ENCODE data around the gene LCN6.
"Not testable (repeated sequence)": the region's sequence is repeated elsewhere in the genome, so short reads cannot be mapped to it uniquely, and the experiment has no call there.

DNA sequence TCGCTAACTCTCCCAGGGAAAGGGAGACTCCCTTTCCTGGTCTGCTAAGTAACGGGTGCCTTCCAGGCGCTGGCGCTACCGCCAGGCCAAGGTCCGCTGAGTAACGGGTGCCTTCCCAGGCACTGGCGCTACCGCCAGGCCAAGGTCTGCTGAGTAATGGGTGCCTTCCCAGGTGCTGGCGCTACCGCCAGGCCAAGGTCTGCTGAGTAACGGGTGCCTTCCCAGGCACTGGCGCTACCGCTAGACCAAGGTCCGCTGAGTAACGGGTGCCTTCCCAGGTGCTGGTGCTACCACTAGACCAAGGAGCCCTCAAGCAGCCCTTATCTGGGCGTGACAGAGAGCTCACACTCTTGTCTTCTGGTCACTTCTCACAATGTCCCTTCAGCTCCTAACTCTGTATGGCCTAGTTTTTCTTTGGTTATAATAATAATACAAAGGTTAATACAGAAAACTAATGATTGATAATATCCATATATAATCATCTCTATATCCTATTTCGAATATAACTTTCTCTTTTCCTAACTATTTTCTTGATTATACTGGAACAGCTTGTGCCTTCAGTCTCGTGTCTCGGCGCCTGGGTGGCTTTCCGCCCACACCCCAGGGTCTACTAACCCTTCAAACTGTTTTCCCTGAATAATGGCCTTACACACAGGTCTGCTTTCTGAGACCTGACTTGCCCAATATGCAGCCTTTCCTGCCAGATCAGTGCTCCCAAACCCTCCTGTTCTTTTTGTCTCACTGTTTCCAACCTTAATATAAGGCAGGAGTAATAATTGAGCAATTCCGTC, 37.4 kb upstream of the LCN6 start:
- TF ChIP-seq TAF1 (IDR thresholded peaks at IDR 0.05; ENCODE audit: low read depth); RAD21 (conservative IDR thresholded peaks at IDR 0.05); EZH2 (IDR thresholded peaks at IDR 0.05; ENCODE audit: borderline replicate concordance, insufficient read depth, low read length, poor library complexity, severe bottlenecking); MXI1 (conservative IDR thresholded peaks at IDR 0.05; ENCODE audit: poor library complexity, severe bottlenecking); POLR2AphosphoS5 (IDR thresholded peaks at IDR 0.05); SMC3 (conservative IDR thresholded peaks at IDR 0.05; ENCODE audit: poor library complexity): not testable (repeated sequence)
- TF ChIP-seq, protein P1, sequence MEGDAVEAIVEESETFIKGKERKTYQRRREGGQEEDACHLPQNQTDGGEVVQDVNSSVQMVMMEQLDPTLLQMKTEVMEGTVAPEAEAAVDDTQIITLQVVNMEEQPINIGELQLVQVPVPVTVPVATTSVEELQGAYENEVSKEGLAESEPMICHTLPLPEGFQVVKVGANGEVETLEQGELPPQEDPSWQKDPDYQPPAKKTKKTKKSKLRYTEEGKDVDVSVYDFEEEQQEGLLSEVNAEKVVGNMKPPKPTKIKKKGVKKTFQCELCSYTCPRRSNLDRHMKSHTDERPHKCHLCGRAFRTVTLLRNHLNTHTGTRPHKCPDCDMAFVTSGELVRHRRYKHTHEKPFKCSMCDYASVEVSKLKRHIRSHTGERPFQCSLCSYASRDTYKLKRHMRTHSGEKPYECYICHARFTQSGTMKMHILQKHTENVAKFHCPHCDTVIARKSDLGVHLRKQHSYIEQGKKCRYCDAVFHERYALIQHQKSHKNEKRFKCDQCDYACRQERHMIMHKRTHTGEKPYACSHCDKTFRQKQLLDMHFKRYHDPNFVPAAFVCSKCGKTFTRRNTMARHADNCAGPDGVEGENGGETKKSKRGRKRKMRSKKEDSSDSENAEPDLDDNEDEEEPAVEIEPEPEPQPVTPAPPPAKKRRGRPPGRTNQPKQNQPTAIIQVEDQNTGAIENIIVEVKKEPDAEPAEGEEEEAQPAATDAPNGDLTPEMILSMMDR (IDR thresholded peaks at IDR 0.05; ENCODE audit: poor library complexity, severe bottlenecking) = not testable (repeated sequence)
- TF ChIP-seq, protein P2, sequence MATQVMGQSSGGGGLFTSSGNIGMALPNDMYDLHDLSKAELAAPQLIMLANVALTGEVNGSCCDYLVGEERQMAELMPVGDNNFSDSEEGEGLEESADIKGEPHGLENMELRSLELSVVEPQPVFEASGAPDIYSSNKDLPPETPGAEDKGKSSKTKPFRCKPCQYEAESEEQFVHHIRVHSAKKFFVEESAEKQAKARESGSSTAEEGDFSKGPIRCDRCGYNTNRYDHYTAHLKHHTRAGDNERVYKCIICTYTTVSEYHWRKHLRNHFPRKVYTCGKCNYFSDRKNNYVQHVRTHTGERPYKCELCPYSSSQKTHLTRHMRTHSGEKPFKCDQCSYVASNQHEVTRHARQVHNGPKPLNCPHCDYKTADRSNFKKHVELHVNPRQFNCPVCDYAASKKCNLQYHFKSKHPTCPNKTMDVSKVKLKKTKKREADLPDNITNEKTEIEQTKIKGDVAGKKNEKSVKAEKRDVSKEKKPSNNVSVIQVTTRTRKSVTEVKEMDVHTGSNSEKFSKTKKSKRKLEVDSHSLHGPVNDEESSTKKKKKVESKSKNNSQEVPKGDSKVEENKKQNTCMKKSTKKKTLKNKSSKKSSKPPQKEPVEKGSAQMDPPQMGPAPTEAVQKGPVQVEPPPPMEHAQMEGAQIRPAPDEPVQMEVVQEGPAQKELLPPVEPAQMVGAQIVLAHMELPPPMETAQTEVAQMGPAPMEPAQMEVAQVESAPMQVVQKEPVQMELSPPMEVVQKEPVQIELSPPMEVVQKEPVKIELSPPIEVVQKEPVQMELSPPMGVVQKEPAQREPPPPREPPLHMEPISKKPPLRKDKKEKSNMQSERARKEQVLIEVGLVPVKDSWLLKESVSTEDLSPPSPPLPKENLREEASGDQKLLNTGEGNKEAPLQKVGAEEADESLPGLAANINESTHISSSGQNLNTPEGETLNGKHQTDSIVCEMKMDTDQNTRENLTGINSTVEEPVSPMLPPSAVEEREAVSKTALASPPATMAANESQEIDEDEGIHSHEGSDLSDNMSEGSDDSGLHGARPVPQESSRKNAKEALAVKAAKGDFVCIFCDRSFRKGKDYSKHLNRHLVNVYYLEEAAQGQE (IDR thresholded peaks at IDR 0.05; ENCODE audit: borderline replicate concordance) = not testable (repeated sequence)
